Measurements from ENCODE around the gene PLA2G2F.

Gene PLA2G2F

DNA sequence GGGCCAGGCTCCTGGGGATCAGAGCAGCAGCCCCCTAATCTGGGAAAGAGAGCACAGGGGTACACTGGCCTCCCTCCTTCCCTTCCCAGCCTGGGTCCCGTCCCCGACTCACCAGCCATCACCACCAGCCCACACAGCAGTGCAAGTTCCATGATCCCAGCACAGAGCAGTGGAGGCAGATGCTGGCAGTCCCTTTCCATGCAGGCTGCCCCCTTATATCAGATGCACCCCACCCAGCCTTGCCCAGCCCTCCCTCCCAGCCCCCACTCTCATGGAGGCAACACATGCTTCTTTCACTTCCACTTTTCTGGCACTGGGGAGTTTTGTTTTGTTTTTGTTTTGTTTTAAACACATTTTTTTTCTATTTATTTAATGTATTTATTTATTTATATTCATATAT lies 19.8 kb upstream of the PLA2G2F start, which contains the start of gene PLA2G2D:
Gene PLA2G2D (minus strand): TSS at position 190 of the 400 bp plus-strand sequence. CDS start 38 bp downstream, at position 152.
- TF ChIP-seq, protein P1, sequence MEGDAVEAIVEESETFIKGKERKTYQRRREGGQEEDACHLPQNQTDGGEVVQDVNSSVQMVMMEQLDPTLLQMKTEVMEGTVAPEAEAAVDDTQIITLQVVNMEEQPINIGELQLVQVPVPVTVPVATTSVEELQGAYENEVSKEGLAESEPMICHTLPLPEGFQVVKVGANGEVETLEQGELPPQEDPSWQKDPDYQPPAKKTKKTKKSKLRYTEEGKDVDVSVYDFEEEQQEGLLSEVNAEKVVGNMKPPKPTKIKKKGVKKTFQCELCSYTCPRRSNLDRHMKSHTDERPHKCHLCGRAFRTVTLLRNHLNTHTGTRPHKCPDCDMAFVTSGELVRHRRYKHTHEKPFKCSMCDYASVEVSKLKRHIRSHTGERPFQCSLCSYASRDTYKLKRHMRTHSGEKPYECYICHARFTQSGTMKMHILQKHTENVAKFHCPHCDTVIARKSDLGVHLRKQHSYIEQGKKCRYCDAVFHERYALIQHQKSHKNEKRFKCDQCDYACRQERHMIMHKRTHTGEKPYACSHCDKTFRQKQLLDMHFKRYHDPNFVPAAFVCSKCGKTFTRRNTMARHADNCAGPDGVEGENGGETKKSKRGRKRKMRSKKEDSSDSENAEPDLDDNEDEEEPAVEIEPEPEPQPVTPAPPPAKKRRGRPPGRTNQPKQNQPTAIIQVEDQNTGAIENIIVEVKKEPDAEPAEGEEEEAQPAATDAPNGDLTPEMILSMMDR (IDR thresholded peaks at IDR 0.05; ENCODE audit: low read depth, low read length) = no peak
- Histone ChIP-seq H3K4me3 (ENCODE audit: low read depth, low read length) (no peak within 1 kb of the TSS), H3K9me3 (no peaks in the 10 kb centered on the region), H3K36me3 (no peaks in the 10 kb centered on the region), H3K27me3 (peaks cover 5% of the 10 kb centered on the region; the same call in 1 of the 2 replicates), H3K4me1 (no peaks in the 10 kb centered on the region)
- no peak for DNase-seq

GRCh38 chr1:20120796-20121195 lies 18.3 kb upstream of the PLA2G2F start:
- no peak for DNase-seq
- TF ChIP-seq, protein P1 (IDR thresholded peaks at IDR 0.05; ENCODE audit: low read depth, low read length) = no peak
- Histone ChIP-seq H3K9me3 (no peaks in the 10 kb centered on the region), H3K36me3 (no peaks in the 10 kb centered on the region), H3K4me3 (ENCODE audit: low read depth, low read length) (no peak overlapping the region), H3K27me3 (peaks cover 5% of the 10 kb centered on the region; the same call in 1 of the 2 replicates), H3K4me1 (no peaks in the 10 kb centered on the region)

DNA sequence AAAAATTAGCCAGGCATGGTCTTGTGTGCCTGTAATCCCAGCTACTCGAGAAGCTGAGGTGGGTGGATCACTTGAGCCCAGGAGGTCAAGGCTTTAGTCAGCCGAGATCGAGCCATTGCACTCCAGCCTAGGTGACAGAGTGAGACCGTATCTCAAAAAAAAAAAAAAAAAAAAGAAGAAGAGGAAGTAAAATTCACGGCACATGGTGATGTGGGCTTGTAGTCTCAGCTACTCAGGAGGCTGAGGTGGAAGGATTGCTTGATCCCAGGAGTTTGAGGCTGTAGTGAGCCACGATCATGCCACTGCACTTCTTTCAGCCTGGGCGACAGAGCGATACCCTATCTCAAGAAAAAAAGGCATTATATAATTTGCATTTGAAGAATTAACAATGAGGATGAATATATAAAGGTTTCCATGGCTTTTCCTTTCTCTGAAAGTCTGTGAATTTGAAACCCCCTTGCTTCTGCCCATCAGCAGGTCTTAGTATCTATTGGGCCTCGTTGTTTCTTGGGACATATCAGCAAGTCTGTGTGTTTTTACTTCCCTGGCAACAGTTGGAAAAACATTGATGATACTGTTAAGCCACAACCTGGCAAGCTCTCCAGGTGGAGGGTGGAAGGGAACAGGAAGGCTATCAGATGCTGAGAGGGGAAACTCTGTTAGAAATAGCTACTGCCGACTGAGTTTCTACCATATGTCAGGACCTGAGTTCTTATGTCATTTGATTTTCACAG lies 15.2 kb upstream of the PLA2G2F start:
- H3K27me3 ChIP-seq = peaks cover 5% of the 10 kb centered on the region; the same call in 1 of the 2 replicates
- no peak overlapping the region for H3K4me3 ChIP-seq (ENCODE audit: low read depth, low read length)
- no peaks in the 10 kb centered on the region for H3K9me3 ChIP-seq
- TF ChIP-seq, protein P1 (IDR thresholded peaks at IDR 0.05; ENCODE audit: low read depth, low read length) = no peak
- no peak for DNase-seq
- no peaks in the 10 kb centered on the region for H3K4me1 ChIP-seq
- no peaks in the 10 kb centered on the region for H3K36me3 ChIP-seq

DNA sequence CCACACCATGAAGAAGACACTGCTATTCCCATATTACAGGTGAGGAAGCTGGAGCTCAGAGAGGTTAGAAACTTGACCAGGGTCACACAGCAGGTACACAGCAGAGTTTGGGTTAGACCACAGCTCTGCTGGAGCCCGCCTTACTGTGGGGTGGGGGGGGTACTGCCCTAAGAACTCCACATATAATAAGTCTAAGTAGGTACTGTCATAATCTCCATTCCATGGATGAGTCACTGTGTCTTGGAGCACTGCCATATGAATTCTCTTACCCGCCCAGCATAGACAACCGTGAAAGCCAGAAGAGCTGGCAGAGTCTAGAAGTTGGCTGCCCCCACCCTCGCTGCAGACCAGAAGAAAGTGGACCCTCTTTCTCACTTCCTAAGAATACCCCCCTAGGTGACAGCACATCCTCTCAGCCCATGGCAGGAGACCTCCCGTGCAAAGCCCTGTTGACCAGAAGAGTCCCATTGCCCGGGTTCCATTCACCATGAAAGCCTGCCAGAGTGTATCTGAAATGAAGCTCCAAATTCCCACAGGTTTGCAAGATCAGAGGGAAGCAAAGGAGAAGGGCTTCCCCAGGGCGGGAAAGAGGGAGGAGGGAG lies 14.6 kb upstream of the PLA2G2F start:
- H3K4me1 ChIP-seq = no peaks in the 10 kb centered on the region
- H3K9me3 ChIP-seq = no peaks in the 10 kb centered on the region
- H3K36me3 ChIP-seq = no peaks in the 10 kb centered on the region
- H3K27me3 ChIP-seq = peaks cover 5% of the 10 kb centered on the region; the same call in 1 of the 2 replicates
- H3K4me3 ChIP-seq (ENCODE audit: low read depth, low read length) = no peak overlapping the region
- DNase-seq = no peak
- TF ChIP-seq, protein P1 (IDR thresholded peaks at IDR 0.05; ENCODE audit: low read depth, low read length) = no peak

GRCh38 chr1:20125100-20125499 lies 14.0 kb upstream of the PLA2G2F start:
- H3K27me3 ChIP-seq = peaks cover 5% of the 10 kb centered on the region; the same call in 1 of the 2 replicates
- DNase-seq = no peak
- no peak overlapping the region for H3K4me3 ChIP-seq (ENCODE audit: low read depth, low read length)
- TF ChIP-seq, protein P1 (IDR thresholded peaks at IDR 0.05; ENCODE audit: low read depth, low read length) = no peak
- H3K4me1 ChIP-seq = no peaks in the 10 kb centered on the region
- H3K36me3 ChIP-seq = no peaks in the 10 kb centered on the region
- no peaks in the 10 kb centered on the region for H3K9me3 ChIP-seq

All from BE2C (cell line).